ENCODE measurements around the gene EIF4G1.

DNA sequence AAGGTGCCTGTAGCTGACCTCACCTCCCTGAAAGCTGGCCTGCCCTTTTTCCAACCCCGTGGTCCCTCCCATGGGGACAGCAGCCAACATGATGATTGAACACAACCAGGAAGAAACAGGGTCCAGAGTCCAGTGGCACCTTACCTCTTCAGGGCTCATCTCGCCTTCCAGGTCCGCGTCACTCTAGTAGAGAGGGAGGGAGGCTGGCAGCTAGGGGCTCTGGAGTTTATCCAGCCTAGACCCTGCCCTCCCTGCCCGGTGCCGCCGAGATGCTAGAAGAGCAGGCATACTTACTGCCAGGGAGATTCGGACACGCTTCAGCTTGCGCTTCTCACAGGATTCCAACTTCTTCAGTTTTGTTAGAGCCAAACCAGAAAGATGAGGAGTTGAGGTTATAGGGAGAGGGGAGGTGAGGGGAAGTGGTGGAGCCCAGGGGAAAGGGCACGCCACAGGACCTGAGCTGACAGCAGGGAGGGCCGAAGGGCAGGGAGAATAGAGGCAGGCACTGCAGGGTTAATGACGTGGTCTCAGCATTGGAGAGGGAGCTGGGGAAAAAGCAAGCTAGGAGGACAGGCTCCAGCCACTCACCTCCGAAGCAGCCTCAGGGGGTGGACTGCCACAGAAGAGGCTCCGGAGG, 37.9 kb downstream of the EIF4G1 start:
- TF ChIP-seq, protein P1, sequence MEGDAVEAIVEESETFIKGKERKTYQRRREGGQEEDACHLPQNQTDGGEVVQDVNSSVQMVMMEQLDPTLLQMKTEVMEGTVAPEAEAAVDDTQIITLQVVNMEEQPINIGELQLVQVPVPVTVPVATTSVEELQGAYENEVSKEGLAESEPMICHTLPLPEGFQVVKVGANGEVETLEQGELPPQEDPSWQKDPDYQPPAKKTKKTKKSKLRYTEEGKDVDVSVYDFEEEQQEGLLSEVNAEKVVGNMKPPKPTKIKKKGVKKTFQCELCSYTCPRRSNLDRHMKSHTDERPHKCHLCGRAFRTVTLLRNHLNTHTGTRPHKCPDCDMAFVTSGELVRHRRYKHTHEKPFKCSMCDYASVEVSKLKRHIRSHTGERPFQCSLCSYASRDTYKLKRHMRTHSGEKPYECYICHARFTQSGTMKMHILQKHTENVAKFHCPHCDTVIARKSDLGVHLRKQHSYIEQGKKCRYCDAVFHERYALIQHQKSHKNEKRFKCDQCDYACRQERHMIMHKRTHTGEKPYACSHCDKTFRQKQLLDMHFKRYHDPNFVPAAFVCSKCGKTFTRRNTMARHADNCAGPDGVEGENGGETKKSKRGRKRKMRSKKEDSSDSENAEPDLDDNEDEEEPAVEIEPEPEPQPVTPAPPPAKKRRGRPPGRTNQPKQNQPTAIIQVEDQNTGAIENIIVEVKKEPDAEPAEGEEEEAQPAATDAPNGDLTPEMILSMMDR (IDR thresholded peaks at IDR 0.05 in 4 of 5, conservative IDR thresholded peaks at IDR 0.05 in 1 of 5) = no peak
- TF ChIP-seq POLR2A (IDR thresholded peaks at IDR 0.05) = no peak

All from gastrocnemius medialis (tissue), 4 donors.